OCI-LY3 (cell line): ENCODE results near the gene ZMYND12.

ENCODE experiments used
- EZH2phosphoT487 ChIP-seq: fragments of 200-600 bp; shearing (Covaris generic); IDR thresholded peaks from 2 replicates; pipeline ENCODE4 v1.6.1; 2018; ENCODE audit warnings: antibody characterized with exemption, mixed run types, low read depth
- TF ChIP-seq, protein P1 (sequence below): fragments of 200-600, 300-600 bp; sonication (generic); IDR thresholded peaks from 2 replicates; pipeline ENCODE4 v1.5.1; 2014; ENCODE audit warnings: antibody characterized with exemption, low read length, low read depth

DNA sequence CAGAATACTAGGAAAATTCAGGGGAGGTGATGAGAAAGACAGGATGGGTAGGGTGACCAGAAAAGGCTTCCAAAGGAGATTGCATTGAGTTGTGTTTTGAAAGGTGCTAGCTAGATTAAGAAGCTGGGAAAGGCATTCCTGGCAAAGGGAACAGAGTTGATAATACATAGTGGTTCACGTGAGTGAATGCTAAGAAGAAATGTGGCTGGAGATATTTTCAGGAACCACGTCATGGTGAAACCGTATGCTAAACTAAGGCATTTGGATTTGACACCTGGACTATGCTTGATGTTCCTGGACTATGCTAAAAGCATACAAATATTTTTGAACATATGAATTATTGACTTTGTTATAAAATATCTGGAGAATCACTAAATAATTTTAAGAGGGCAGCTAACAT lies 22.0 kb upstream of the ZMYND12 start:
- TF ChIP-seq, protein P1, sequence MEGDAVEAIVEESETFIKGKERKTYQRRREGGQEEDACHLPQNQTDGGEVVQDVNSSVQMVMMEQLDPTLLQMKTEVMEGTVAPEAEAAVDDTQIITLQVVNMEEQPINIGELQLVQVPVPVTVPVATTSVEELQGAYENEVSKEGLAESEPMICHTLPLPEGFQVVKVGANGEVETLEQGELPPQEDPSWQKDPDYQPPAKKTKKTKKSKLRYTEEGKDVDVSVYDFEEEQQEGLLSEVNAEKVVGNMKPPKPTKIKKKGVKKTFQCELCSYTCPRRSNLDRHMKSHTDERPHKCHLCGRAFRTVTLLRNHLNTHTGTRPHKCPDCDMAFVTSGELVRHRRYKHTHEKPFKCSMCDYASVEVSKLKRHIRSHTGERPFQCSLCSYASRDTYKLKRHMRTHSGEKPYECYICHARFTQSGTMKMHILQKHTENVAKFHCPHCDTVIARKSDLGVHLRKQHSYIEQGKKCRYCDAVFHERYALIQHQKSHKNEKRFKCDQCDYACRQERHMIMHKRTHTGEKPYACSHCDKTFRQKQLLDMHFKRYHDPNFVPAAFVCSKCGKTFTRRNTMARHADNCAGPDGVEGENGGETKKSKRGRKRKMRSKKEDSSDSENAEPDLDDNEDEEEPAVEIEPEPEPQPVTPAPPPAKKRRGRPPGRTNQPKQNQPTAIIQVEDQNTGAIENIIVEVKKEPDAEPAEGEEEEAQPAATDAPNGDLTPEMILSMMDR, result no peak
- no peak for TF ChIP-seq EZH2phosphoT487
